Psoas muscle (tissue), 8 donors: ENCODE data around the gene ADISSP. TPM values are rescaled to one million over a fixed set of nuclear protein-coding genes. Genes with fewer than 3 reads are reported as not detected.

Experiments used
- ATAC-seq, 4 donors: fragments of 200-7000 bp; cut with Tn5 transposase; one replicate each; pipeline ENCODE4 v1.9.1; 2020; ENCODE audit warnings: moderate library complexity in 3 of 4, mild to moderate bottlenecking in 2 of 4
- DNase-seq, 2 donors: peaks; one replicate each; pipeline ENCODE4 v3.0.0-alpha.2; 2020
- H3K27ac ChIP-seq: fragments of 200-600 bp; one replicate; pipeline ENCODE4 v1.8.0; 2022
- H3K27me3 ChIP-seq, 3 donors: fragments of 200-600 bp in 1 of 3; one replicate each; pipeline versions ENCODE4 v1.6.1 to v1.8.0; 2013 to 2022; ENCODE audit warnings: low read length in 2 of 3, mild to moderate bottlenecking in 2 of 3, moderate library complexity in 1 of 3; ENCODE audit not compliant: insufficient read depth in 3 of 3
- H3K36me3 ChIP-seq, 2 donors: fragments of 200-600 bp in 1 of 2; one replicate each; pipeline versions ENCODE4 v1.6.1 to v1.8.0; 2013 to 2022; ENCODE audit warnings: low read depth in 1 of 2, mild to moderate bottlenecking in 1 of 2, moderate library complexity in 1 of 2; ENCODE audit not compliant: insufficient read depth in 1 of 2
- H3K4me1 ChIP-seq: fragments of 200-600 bp; one replicate; pipeline ENCODE4 v1.8.0; 2022
- H3K4me3 ChIP-seq: fragments of 200-600 bp; one replicate; pipeline ENCODE4 v1.8.0; 2022; ENCODE audit warnings: mild to moderate bottlenecking
- H3K9me3 ChIP-seq: fragments of 200-600 bp; one replicate; pipeline ENCODE4 v1.8.0; 2022
- CTCF ChIP-seq: fragments of 200-600 bp; IDR thresholded peaks from one replicate; pipeline ENCODE4 v1.8.0; 2022; ENCODE audit warnings: antibody characterized with exemption
- WGBS, 3 donors: extraction: QIAGEN DNeasy Blood & Tissue Kit; methylation state at CpG; one replicate each; pipeline versions ENCODE4 v1.1.6 to v1.1.7; 2013; 5-methylcytosine and 5-hydroxymethylcytosine counted together
- intact Hi-C, 2 donors: fragments of 100-400 bp; cut with DNase I; formaldehyde crosslinking; loops; one replicate each; pipeline versions ENCODE4 v1.11.0 to v1.14.2; 2022
- polyA plus RNA-seq, 3 donors: library from polyadenylated mRNA; stranded (reverse); fragments of 200-250 nt; gene quantifications; one replicate each; pipeline ENCODE4 v1.2.3, GENCODE V29; 2013
- total RNA-seq, 4 donors: library from RNA; stranded (reverse); fragmentation: NEBNext Ultra II Directional in 2 of 4; extraction: Animal tissue kit (Norgen Biotek cat#: 25700) in 2 of 4; gene quantifications; one replicate each; pipeline versions ENCODE4 v1.2.1 to v1.2.4, GENCODE V29; 2021 to 2023
- donor health status: healthy with polysubstance abuse.
- donor health status: DM: no; HTN: no; CAD: no; lungs with moderate emphysema.
- donor health status: Bipolar disorder and iron deficiency.
- donor health status: healthy.
- donor health status: DM: yes; HTN: yes; CAD: no.
- donor health status: DM: no; HTN: no; CAD: no.
- donor health status: DM: no; HTN: no; CAD: no.
- donor health status: DM: yes; HTN: yes; CAD: no.

Gene ADISSP
- total and polyA plus RNA-seq, 7 donors, result 10.7 to 24.7 (median 14.4) TPM

GRCh38 chr20:3788685-3789155 is 21.2 kb upstream of the ADISSP start:
- DNase-seq (peak in 1 of 2 donors; percentile 22), ATAC-seq (no peak)
- Histone ChIP-seq H3K27ac (no peak overlapping the region), H3K4me3 (no peak overlapping the region), H3K36me3 (peaks cover 0 to 4% of the 10 kb centered on the region in 2 donors), H3K27me3 (no peaks in the 10 kb centered on the region), H3K4me1 (peaks cover 23% of the 10 kb centered on the region), H3K9me3 (no peaks in the 10 kb centered on the region)
- WGBS, 3 donors, result 30 to 49% (median 35%) methylated on average over 4 of the region's 4 CpGs
- intact Hi-C loops, result loop anchor here (5.0 to 10.0 kb wide), 4 partner anchors 34 to 299 kb away; partner anchors contain the start of gene AP5S1 (in 1 of the 2)
- no peak for TF ChIP-seq CTCF

GRCh38 chr20:3787324-3788014 is 19.9 kb upstream of the ADISSP start:
- H3K9me3 ChIP-seq, result no peaks in the 10 kb centered on the region
- H3K4me3 ChIP-seq, result peak overlapping the region; percentile 58
- DNase-seq (peak in 1 of 2 donors; percentile 35), ATAC-seq (no peak)
- peaks cover 29% of the 10 kb centered on the region for H3K4me1 ChIP-seq
- 71 to 81% (median 75%) methylated on average over 5 of the region's 5 CpGs for WGBS, 3 donors
- intact Hi-C loops, result loop anchor here (1.0 to 10.0 kb wide), 6 partner anchors 33 to 300 kb away; partner anchors contain the start of genes AP5S1 (in 2 of the 2) and MAVS (in 1 of the 2)
- no peak for TF ChIP-seq CTCF
- no peak overlapping the region for H3K27ac ChIP-seq
- peaks cover 0 to 4% of the 10 kb centered on the region in 2 donors for H3K36me3 ChIP-seq
- no peaks in the 10 kb centered on the region for H3K27me3 ChIP-seq

GRCh38 chr20:3786665-3787323 is 19.2 kb upstream of the ADISSP start, which contains the start of gene CENPB:
TSS of gene CENPB (minus strand) at chr20:3786740. CDS start at chr20:3786483, 257 bp downstream.
- DNase-seq, result peak; percentile 94
- no peaks in the 10 kb centered on the region for H3K27me3 ChIP-seq
- intact Hi-C loops, result loop anchor here (1.0 to 10.0 kb wide), 6 partner anchors 34 to 301 kb away; partner anchors contain the start of genes AP5S1 (in 2 of the 2) and MAVS (in 1 of the 2)
- peak; percentile 86 for TF ChIP-seq CTCF
- H3K9me3 ChIP-seq, result no peaks in the 10 kb centered on the region
- peak within 1 kb of the TSS; percentile 82 for H3K27ac ChIP-seq
- ATAC-seq, result peak; percentile 95 to 96 (median 96)
- peaks cover 29% of the 10 kb centered on the region for H3K4me1 ChIP-seq
- peaks cover 0 to 4% of the 10 kb centered on the region in 2 donors for H3K36me3 ChIP-seq
- 4 to 9% (median 7%) methylated on average over 25 to 66 of the region's 70 CpGs for WGBS, 3 donors
- peak within 1 kb of the TSS; percentile 79 for H3K4me3 ChIP-seq

GRCh38 chr20:3786126-3786484 is 18.6 kb upstream of the ADISSP start:
- Histone ChIP-seq H3K36me3 (peaks cover 0 to 4% of the 10 kb centered on the region in 2 donors), H3K4me1 (peaks cover 30% of the 10 kb centered on the region), H3K27ac (peak overlapping the region; percentile 82), H3K9me3 (no peaks in the 10 kb centered on the region), H3K4me3 (peak overlapping the region; percentile 79), H3K27me3 (no peaks in the 10 kb centered on the region)
- intact Hi-C loops, result loop anchor here (2.0 to 10.0 kb wide), 5 partner anchors 36 to 301 kb away; partner anchors contain the start of genes AP5S1 (in 1 of the 2) and MAVS (in 1 of the 2)
- ATAC-seq, result peak; percentile 16 to 38 (median 24)
- peak; percentile 61 to 81 for DNase-seq
- TF ChIP-seq CTCF, result no peak
- 0 to 3% (median 1%) methylated on average over 31 to 35 of the region's 35 CpGs for WGBS, 3 donors
